Aorta (tissue), 5 donors: Measurements from ENCODE around the gene SDC3. TPM values are rescaled to one million over a fixed set of nuclear protein-coding genes. Genes with fewer than 3 reads are reported as not detected.

Source experiments
- ATAC-seq: fragments of 200-7000 bp; cut with Tn5 transposase; one replicate; pipeline ENCODE4 v1.9.1; 2022; ENCODE audit warnings: moderate library complexity; ENCODE audit not compliant: low FRiP score
- DNase-seq, 2 donors: peaks; one replicate each; pipeline ENCODE4 v3.0.0-alpha.2; 2020
- H3K27ac ChIP-seq, 2 donors: one replicate each; pipeline ENCODE4 v1.5.1; 2013; ENCODE audit warnings: low read length in 2 of 2, mild to moderate bottlenecking in 2 of 2, moderate library complexity in 2 of 2, control low read depth in 1 of 2, inconsistent platforms in 1 of 2, low read depth in 1 of 2
- H3K27me3 ChIP-seq, 2 donors: one replicate each; pipeline ENCODE4 v1.6.1; 2013; ENCODE audit warnings: control low read depth in 1 of 2, low read length in 1 of 2, mild to moderate bottlenecking in 1 of 2, moderate library complexity in 1 of 2; ENCODE audit not compliant: insufficient read depth in 2 of 2, control insufficient read depth in 1 of 2
- H3K36me3 ChIP-seq, 2 donors: one replicate each; pipeline ENCODE4 v1.6.1; 2013; ENCODE audit warnings: control low read depth in 1 of 2, low read length in 1 of 2, mild to moderate bottlenecking in 1 of 2; ENCODE audit not compliant: insufficient read depth in 2 of 2, control insufficient read depth in 1 of 2
- H3K4me1 ChIP-seq, 2 donors: one replicate each; pipeline ENCODE4 v1.6.1; 2013; ENCODE audit warnings: low read length in 2 of 2, control low read depth in 1 of 2, mild to moderate bottlenecking in 1 of 2, moderate library complexity in 1 of 2; ENCODE audit not compliant: insufficient read depth in 2 of 2, control insufficient read depth in 1 of 2
- H3K4me3 ChIP-seq, 2 donors: one replicate each; pipeline ENCODE4 v1.5.1; 2013; ENCODE audit warnings: low read length in 2 of 2, control low read depth in 1 of 2, mild to moderate bottlenecking in 1 of 2
- H3K9me3 ChIP-seq: one replicate; pipeline ENCODE4 v1.6.1; 2013; ENCODE audit warnings: mild to moderate bottlenecking, low read length; ENCODE audit not compliant: control insufficient read depth
- WGBS, 2 donors: extraction: QIAGEN DNeasy Blood & Tissue Kit; methylation state at CpG; one replicate each; pipeline ENCODE4 v1.1.7; 2013; 5-methylcytosine and 5-hydroxymethylcytosine counted together
- intact Hi-C, 2 donors: fragments of 100-400 bp; cut with DNase I; formaldehyde crosslinking; loops; one replicate each; pipeline versions ENCODE4 v1.14.2 to v1.15.0; 2022
- polyA plus RNA-seq, 2 donors: library from polyadenylated mRNA; stranded (reverse); fragments of 200-250 nt; gene quantifications; one replicate each; pipeline ENCODE4 v1.2.3, GENCODE V29; 2013
- total RNA-seq, 2 donors: library from RNA; stranded (reverse); fragmentation: NEBNext Ultra II Directional; extraction: Animal tissue kit (Norgen Biotek cat#: 25700); gene quantifications; one replicate each; pipeline ENCODE4 v1.2.1, GENCODE V29; 2021
- donor health status: healthy with polysubstance abuse.
- donor health status: Bipolar disorder and iron deficiency.
- donor health status: DM: no; HTN: no; CAD: no.
- donor health status: DM: no; HTN: no; CAD: no.
- donor health status: DM: yes; HTN: yes; CAD: no.

SDC3 gene
- total and polyA plus RNA-seq, 4 donors: 19.1 to 72.7 (median 42.7) TPM

- Histone ChIP-seq H3K27ac (no peak overlapping the region), H3K9me3 (no peaks in the 10 kb centered on the region), H3K4me3 (no peak overlapping the region), H3K27me3 (no peaks in the 10 kb centered on the region), H3K4me1 (no peaks in the 10 kb centered on the region), H3K36me3 (no peaks in the 10 kb centered on the region)
- peak; percentile 94 to 95 for DNase-seq
- WGBS, 2 donors: 39 to 40% methylated on average over 9 of the region's 9 CpGs
- peak; percentile 82 for ATAC-seq
- intact Hi-C loops: loop anchor here (1.0 to 5.0 kb wide), 5 partner anchors 110 to 193 kb away; no protein-coding TSS in a partner anchor
Measured at GRCh38 chr1:30911059-30911954, 2.7 kb upstream of the SDC3 start.

- peak; percentile 41 to 68 for DNase-seq
- ATAC-seq: no peak
- no peaks in the 10 kb centered on the region for H3K36me3 ChIP-seq
- H3K9me3 ChIP-seq: no peaks in the 10 kb centered on the region
- no peak overlapping the region for H3K4me3 ChIP-seq
- H3K27ac ChIP-seq: peak overlapping the region in 1 of 2 donors; percentile 18
- no peaks in the 10 kb centered on the region for H3K27me3 ChIP-seq
- intact Hi-C loops: loop anchor here (2.0 to 5.0 kb wide), 4 partner anchors 87 to 191 kb away; no protein-coding TSS in a partner anchor
- H3K4me1 ChIP-seq: no peaks in the 10 kb centered on the region
- 88 to 91% methylated on average over 14 of the region's 14 CpGs for WGBS, 2 donors
Measured at GRCh38 chr1:30909365-30910068, 959 bp upstream of the SDC3 start.

GRCh38 chr1:30908316-30908695 is 252 bp downstream of the SDC3 start:
- Histone ChIP-seq H3K27ac (no peak overlapping the region), H3K4me3 (peak overlapping the region; percentile 76 to 80), H3K36me3 (no peaks in the 10 kb centered on the region), H3K9me3 (no peaks in the 10 kb centered on the region), H3K27me3 (no peaks in the 10 kb centered on the region), H3K4me1 (no peaks in the 10 kb centered on the region)
- intact Hi-C loops: loop anchor here in 1 of 2 donors (5.0 kb wide), 1 partner anchor 86 kb away; no protein-coding TSS in a partner anchor
- WGBS, 2 donors: 0 to 1% methylated on average over 8 to 69 of the region's 69 CpGs
- ATAC-seq: no peak
- DNase-seq: peak; percentile 44 to 79

GRCh38 chr1:30907481-30908315 is 860 bp downstream of the SDC3 start:
- intact Hi-C loops: loop anchor here in 1 of 2 donors (5.0 kb wide), 1 partner anchor 85 kb away; no protein-coding TSS in a partner anchor
- DNase-seq: peak; percentile 60 to 76

GRCh38 chr1:30906631-30907441 is 1.7 kb downstream of the SDC3 start:
- peaks cover 0 to 3% of the 10 kb centered on the region in 2 donors for H3K4me1 ChIP-seq
- H3K27me3 ChIP-seq: no peaks in the 10 kb centered on the region
- no peak for ATAC-seq
- intact Hi-C loops: loop anchor here in 1 of 2 donors (5.0 kb wide), 1 partner anchor 85 kb away; no protein-coding TSS in a partner anchor
- peak; percentile 42 to 62 for DNase-seq
- H3K4me3 ChIP-seq: no peak overlapping the region
- no peak overlapping the region for H3K27ac ChIP-seq
- H3K36me3 ChIP-seq: no peaks in the 10 kb centered on the region
- no peaks in the 10 kb centered on the region for H3K9me3 ChIP-seq
- 74 to 82% methylated on average over 9 of the region's 9 CpGs for WGBS, 2 donors

More at GRCh38 chr1:30907481-30908315, 860 bp downstream of the SDC3 start:
- no peaks in the 10 kb centered on the region for H3K9me3 ChIP-seq
- H3K27me3 ChIP-seq: no peaks in the 10 kb centered on the region
- no peaks in the 10 kb centered on the region for H3K36me3 ChIP-seq
- H3K4me1 ChIP-seq: no peaks in the 10 kb centered on the region
- peak; percentile 16 for ATAC-seq
- WGBS, 2 donors: 3 to 8% methylated on average over 43 to 47 of the region's 47 CpGs
- peak overlapping the region in 1 of 2 donors; percentile 34 for H3K27ac ChIP-seq
- peak overlapping the region; percentile 76 to 80 for H3K4me3 ChIP-seq

- Histone ChIP-seq H3K4me3 (no peak overlapping the region), H3K27me3 (no peaks in the 10 kb centered on the region), H3K4me1 (peaks cover 0 to 3% of the 10 kb centered on the region in 2 donors), H3K27ac (no peak overlapping the region), H3K36me3 (no peaks in the 10 kb centered on the region), H3K9me3 (no peaks in the 10 kb centered on the region)
- DNase-seq: peak; percentile 40 to 56
- ATAC-seq: no peak
- intact Hi-C loops: loop anchor here in 1 of 2 donors (5.0 kb wide), 1 partner anchor 84 kb away; no protein-coding TSS in a partner anchor
- WGBS, 2 donors: 50 to 57% methylated on average over 9 of the region's 9 CpGs
Measured at GRCh38 chr1:30905916-30906620, 2.5 kb downstream of the SDC3 start.

- no peak overlapping the region for H3K4me3 ChIP-seq
- ATAC-seq: no peak
- 52 to 56% methylated on average over 1 of the region's 1 CpG for WGBS, 2 donors
- intact Hi-C loops: loop anchor here in 1 of 2 donors (5.0 kb wide), 1 partner anchor 83 kb away; no protein-coding TSS in a partner anchor
- peaks cover 0 to 3% of the 10 kb centered on the region in 2 donors for H3K4me1 ChIP-seq
- H3K9me3 ChIP-seq: no peaks in the 10 kb centered on the region
- H3K36me3 ChIP-seq: no peaks in the 10 kb centered on the region
- no peak overlapping the region for H3K27ac ChIP-seq
- no peaks in the 10 kb centered on the region for H3K27me3 ChIP-seq
- no peak for DNase-seq
Measured at GRCh38 chr1:30905403-30905802, 3.2 kb downstream of the SDC3 start.
